ENCODE measurements around the gene DES. TPM values are rescaled to one million over a fixed set of nuclear protein-coding genes. Genes with fewer than 3 reads are reported as not detected.

DES gene
- total and polyA plus RNA-seq, 2 donors (not counting 3 experiments of a cell fraction or from before 2014, with no cell fraction given) = not detected

DNA sequence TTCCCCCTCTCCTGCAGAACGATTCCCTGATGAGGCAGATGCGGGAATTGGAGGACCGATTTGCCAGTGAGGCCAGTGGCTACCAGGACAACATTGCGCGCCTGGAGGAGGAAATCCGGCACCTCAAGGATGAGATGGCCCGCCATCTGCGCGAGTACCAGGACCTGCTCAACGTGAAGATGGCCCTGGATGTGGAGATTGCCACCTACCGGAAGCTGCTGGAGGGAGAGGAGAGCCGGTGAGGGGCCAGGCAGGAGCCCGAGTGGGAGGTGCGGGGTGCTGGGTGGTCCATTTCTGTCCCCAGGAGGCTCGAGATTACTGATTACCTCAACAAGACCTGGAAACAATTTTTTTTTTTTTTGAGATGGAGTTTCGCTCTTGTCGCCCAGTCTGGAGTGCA lies 3.1 kb downstream of the DES start:
- H3K9ac ChIP-seq (replicated peaks; ENCODE audit: extremely low read depth, insufficient read depth, low read length) = no peak overlapping the region
- TF ChIP-seq EZH2 (IDR thresholded peaks at IDR 0.05; ENCODE audit: borderline replicate concordance, low read depth, low read length, severe bottlenecking) = no peak
- TF ChIP-seq GATA2 (IDR thresholded peaks at IDR 0.05; ENCODE audit: insufficient read depth, insufficient read length, low read depth, low read length) = no peak
- no peak for TF ChIP-seq POLR2A (IDR thresholded peaks at IDR 0.05; ENCODE audit: low read depth, low read length)
- no peak for TF ChIP-seq JUN (IDR thresholded peaks at IDR 0.05; ENCODE audit: borderline replicate concordance, insufficient read depth, insufficient read length, low read depth)
- no peak for TF ChIP-seq POLR2AphosphoS5 (IDR thresholded peaks at IDR 0.05; ENCODE audit: insufficient read depth, low read depth, low read length)
- no peak for TF ChIP-seq FOS (IDR thresholded peaks at IDR 0.05; ENCODE audit: borderline replicate concordance, insufficient read depth, low read length)
- TF ChIP-seq, protein P1, sequence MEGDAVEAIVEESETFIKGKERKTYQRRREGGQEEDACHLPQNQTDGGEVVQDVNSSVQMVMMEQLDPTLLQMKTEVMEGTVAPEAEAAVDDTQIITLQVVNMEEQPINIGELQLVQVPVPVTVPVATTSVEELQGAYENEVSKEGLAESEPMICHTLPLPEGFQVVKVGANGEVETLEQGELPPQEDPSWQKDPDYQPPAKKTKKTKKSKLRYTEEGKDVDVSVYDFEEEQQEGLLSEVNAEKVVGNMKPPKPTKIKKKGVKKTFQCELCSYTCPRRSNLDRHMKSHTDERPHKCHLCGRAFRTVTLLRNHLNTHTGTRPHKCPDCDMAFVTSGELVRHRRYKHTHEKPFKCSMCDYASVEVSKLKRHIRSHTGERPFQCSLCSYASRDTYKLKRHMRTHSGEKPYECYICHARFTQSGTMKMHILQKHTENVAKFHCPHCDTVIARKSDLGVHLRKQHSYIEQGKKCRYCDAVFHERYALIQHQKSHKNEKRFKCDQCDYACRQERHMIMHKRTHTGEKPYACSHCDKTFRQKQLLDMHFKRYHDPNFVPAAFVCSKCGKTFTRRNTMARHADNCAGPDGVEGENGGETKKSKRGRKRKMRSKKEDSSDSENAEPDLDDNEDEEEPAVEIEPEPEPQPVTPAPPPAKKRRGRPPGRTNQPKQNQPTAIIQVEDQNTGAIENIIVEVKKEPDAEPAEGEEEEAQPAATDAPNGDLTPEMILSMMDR (IDR thresholded peaks at IDR 0.05; ENCODE audit: extremely low read depth in 1 of 2, insufficient read depth in 1 of 2, low read depth in 1 of 2, low read length in 2 of 2) = no peak
- no peak for TF ChIP-seq MYC (IDR thresholded peaks at IDR 0.05; ENCODE audit: low read depth, low read length)
- TF ChIP-seq, protein P2, sequence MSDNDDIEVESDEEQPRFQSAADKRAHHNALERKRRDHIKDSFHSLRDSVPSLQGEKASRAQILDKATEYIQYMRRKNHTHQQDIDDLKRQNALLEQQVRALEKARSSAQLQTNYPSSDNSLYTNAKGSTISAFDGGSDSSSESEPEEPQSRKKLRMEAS (IDR thresholded peaks at IDR 0.05; ENCODE audit: insufficient read depth, insufficient read length) = no peak
- H3K36me3 ChIP-seq (ENCODE audit: control insufficient read depth in 2 of 2, extremely low read depth in 1 of 2, insufficient read depth in 2 of 2, low read length in 2 of 2) = no peaks in the 10 kb centered on the region
- H3K27ac ChIP-seq (ENCODE audit: insufficient read depth, low read depth, low read length) = no peak overlapping the region
- peaks cover 23% of the 10 kb centered on the region in 2 experiments for H3K27me3 ChIP-seq (ENCODE audit: control insufficient read depth in 2 of 2, insufficient read depth in 2 of 2, low read length in 2 of 2)
- H3K79me2 ChIP-seq (ENCODE audit: control insufficient read depth, insufficient read depth, low read length) = no peaks in the 10 kb centered on the region
- no peaks in the 10 kb centered on the region for H3K9me3 ChIP-seq (replicated peaks; ENCODE audit: control insufficient read depth, insufficient read depth, low read length)
- no peak for DNase-seq (ENCODE audit: low read depth, low spot score)
- no peak for FAIRE-seq
- ChIA-PET CTCF (interaction anchor here (1.5 kb wide), 1 partner anchor 18 kb away, joined by 4 read pairs; no protein-coding TSS in a partner anchor), POLR2A (no interaction called here)
- H4K20me1 ChIP-seq (replicated peaks; ENCODE audit: control insufficient read depth, extremely low read depth, insufficient read depth, low read length) = no peaks in the 10 kb centered on the region
- no peaks in the 10 kb centered on the region for H3K4me1 ChIP-seq (ENCODE audit: control insufficient read depth, extremely low read depth, insufficient read depth, low read length)
- intact Hi-C loops (cut with micrococcal nuclease) (no loop called here), dilution Hi-C loops (cut with MboI; ENCODE audit: extremely low pct_ligation_motif_present, low sequenced_read_pairs) (no loop called here)
- no peaks in the 10 kb centered on the region for H3K9me1 ChIP-seq (replicated peaks; ENCODE audit: control insufficient read depth, extremely low read depth, insufficient read depth, low read length)
- no peak overlapping the region for H3K4me3 ChIP-seq (replicated peaks in 1 of 3; ENCODE audit: insufficient read depth in 1 of 3, low read depth in 1 of 3, low read length in 3 of 3)
- no TSS peak for BruUV-seq (replicated peaks)
- no peak overlapping the region for H2AFZ ChIP-seq (ENCODE audit: low read depth, low read length)
- H3K4me2 ChIP-seq (ENCODE audit: insufficient read depth, low read length) = no peak overlapping the region
